K562 (cell line): ENCODE results near the gene PI16. TPM values are rescaled to one million over a fixed set of nuclear protein-coding genes. Genes with fewer than 3 reads are reported as not detected.
A peak's percentile ranks its signal among the peaks of the same experiment; 100 is the strongest.

ENCODE experiments used
- ATAC-seq: fragments of 200-7000 bp; cut with Tn5 transposase; 3 replicates; pipeline ENCODE4 v1.9.1; 2020; ENCODE audit warnings: moderate library complexity
- BruUV-seq: library from RNA; stranded (reverse); fragments of 400-500 nt; replicated peaks from 2 replicates; lab custom pipeline; 2021; lab: Mats Ljungman, UMichigan
- CTCF ChIA-PET: fragments of 300-600 bp; formaldehyde crosslinking; extraction: SDS; loops from one replicate; lab custom pipeline; 2021; ENCODE audit warnings: low intra/inter-chr PET ratio; lab: Yijun Ruan, JAX
- POLR2A ChIA-PET: fragments of 300-600, 350-650 bp; sonication (Branson Sonifier 250); formaldehyde crosslinking; extraction: SDS; loops from one replicate; lab custom pipeline; 2021; ENCODE audit warnings: antibody characterized with exemption, inconsistent platforms; lab: Yijun Ruan, JAX
- DNase-seq, 4 experiments: peaks; one replicate each; pipeline versions ENCODE4 v3.0.0 to v3.0.0-alpha.2; 2011 to 2018; ENCODE audit warnings: low spot score in 3 of 4, mixed read lengths in 3 of 4; ENCODE audit errors: extremely low read depth in 1 of 4
- FAIRE-seq: peaks from 2 replicates; lab custom pipeline; 2011; peaks lifted over from hg19 to GRCh38; lab: Jason Lieb, UNC
- H2AFZ ChIP-seq: 2 replicates; pipeline ENCODE4 v1.6.0; 2011; ENCODE audit warnings: low read depth, low read length, control low read depth, inconsistent platforms
- H3K27ac ChIP-seq: fragments of 200-600 bp; 3 replicates; pipeline ENCODE4 v1.8.0; 2011; ENCODE audit warnings: low read depth, mild to moderate bottlenecking, control low read depth, inconsistent platforms, low read length, moderate library complexity, mixed read lengths; ENCODE audit errors: extremely low read depth
- H3K27me3 ChIP-seq, 2 experiments: fragments of 300-600 bp in 1 of 2; 2 replicates in 1 of 2; 3 replicates in 1 of 2; pipeline versions ENCODE4 v1.6.0 to v1.8.0; 2011; ENCODE audit warnings: inconsistent platforms in 2 of 2, low read length in 2 of 2, mild to moderate bottlenecking in 1 of 2, mixed read lengths in 1 of 2, moderate library complexity in 1 of 2; ENCODE audit not compliant: control insufficient read depth in 2 of 2, insufficient read depth in 2 of 2
- H3K36me3 ChIP-seq: fragments of 300-600 bp; 3 replicates; pipeline ENCODE4 v1.8.0; 2011; ENCODE audit warnings: mild to moderate bottlenecking, low read length, inconsistent platforms; ENCODE audit not compliant: control insufficient read depth, insufficient read depth
- H3K4me1 ChIP-seq, 2 experiments: fragments of 200-600 bp in 1 of 2; replicated peaks in 1 of 2; 2 replicates in 1 of 2; 3 replicates in 1 of 2; pipeline versions ENCODE4 v1.5.1 to v1.8.0; 2011; ENCODE audit warnings: inconsistent platforms in 2 of 2, low read length in 2 of 2, mild to moderate bottlenecking in 1 of 2, mixed read lengths in 1 of 2, moderate library complexity in 1 of 2; ENCODE audit not compliant: control insufficient read depth in 2 of 2, insufficient read depth in 2 of 2
- H3K4me2 ChIP-seq: 2 replicates; pipeline ENCODE4 v1.6.1; 2011; ENCODE audit warnings: low read length, control low read depth, inconsistent platforms, mixed read lengths; ENCODE audit not compliant: insufficient read depth
- H3K4me3 ChIP-seq: fragments of 200-600 bp; sonication (generic), shearing (Covaris generic); 2 replicates; pipeline ENCODE4 v1.5.1; 2016; ENCODE audit warnings: control low read depth, inconsistent platforms
- H3K79me2 ChIP-seq: fragments of 200-600 bp; 3 replicates; pipeline ENCODE4 v1.8.0; 2011; ENCODE audit warnings: low read length, inconsistent platforms; ENCODE audit not compliant: control insufficient read depth, insufficient read depth
- H3K9ac ChIP-seq, 2 experiments: 2 replicates each; pipeline versions ENCODE4 v1.6.0 to v1.6.1; 2011; ENCODE audit warnings: low read depth in 2 of 2, low read length in 2 of 2, control low read depth in 1 of 2, inconsistent platforms in 1 of 2, mild to moderate bottlenecking in 1 of 2, mixed read lengths in 1 of 2; ENCODE audit not compliant: insufficient read depth in 1 of 2
- H3K9me1 ChIP-seq: one replicate; pipeline ENCODE4 v1.6.0; 2011; ENCODE audit warnings: inconsistent platforms, mild to moderate bottlenecking, low read length, moderate library complexity; ENCODE audit not compliant: control insufficient read depth, insufficient read depth
- H3K9me3 ChIP-seq: replicated peaks from 2 replicates; pipeline ENCODE4 v1.5.1; 2011; ENCODE audit warnings: low read depth, low read length, inconsistent platforms; ENCODE audit not compliant: control insufficient read depth, insufficient read depth
- H4K20me1 ChIP-seq: replicated peaks from 2 replicates; pipeline ENCODE4 v1.6.1; 2011; ENCODE audit warnings: low read length, inconsistent platforms, mixed read lengths; ENCODE audit not compliant: control insufficient read depth, insufficient read depth
- E2F3 ChIP-seq: fragments of 250-450 bp; sonication (Bioruptor Pico); IDR thresholded peaks from 2 replicates; pipeline ENCODE4 v1.4.0; 2020; ENCODE audit warnings: mild to moderate bottlenecking
- FOS ChIP-seq: IDR thresholded peaks from 3 replicates; pipeline ENCODE4 v1.6.1; 2011; ENCODE audit not compliant: insufficient read length; ENCODE audit errors: extremely low read depth
- HNRNPK ChIP-seq: fragments of 200-400 bp; formaldehyde crosslinking; IDR thresholded peaks from one replicate; pipeline ENCODE4 v1.6.1; 2018; ENCODE audit warnings: mild to moderate bottlenecking, low read depth, low read length; ENCODE audit not compliant: poor library complexity, severe bottlenecking
- HOXB6 ChIP-seq: fragments of 250-450 bp; sonication (Bioruptor Pico); IDR thresholded peaks from 2 replicates; pipeline ENCODE4 v1.5.1; 2022; ENCODE audit warnings: mild to moderate bottlenecking, borderline replicate concordance
- JUNB ChIP-seq: fragments of 450-650 bp; formaldehyde crosslinking; conservative IDR thresholded peaks from 2 replicates; pipeline ENCODE4 v1.4.0; 2020; ENCODE audit warnings: mild to moderate bottlenecking
- MYNN ChIP-seq, 2 experiments: sonication (generic); formaldehyde crosslinking in 1 of 2; IDR thresholded peaks; 2 replicates each; pipeline versions ENCODE4 v1.5.0 to v1.6.1; 2016 to 2020; ENCODE audit warnings: antibody characterized with exemption in 1 of 2, missing genetic modification reagents in 1 of 2
- PRDM10 ChIP-seq: fragments of 450-650 bp; IDR thresholded peaks from 2 replicates; pipeline ENCODE4 v1.6.1; 2018; ENCODE audit not compliant: partially characterized antibody
- SMARCA5 ChIP-seq: fragments of 450-650 bp; IDR thresholded peaks from 2 replicates; pipeline ENCODE4 v1.6.1; 2016
- TAF7 ChIP-seq: fragments of 450-650 bp; IDR thresholded peaks from 2 replicates; pipeline ENCODE4 v1.6.1; 2016; ENCODE audit warnings: missing genetic modification characterization, missing compliant biosample characterization
- YY1 ChIP-seq, 3 experiments: IDR thresholded peaks; 2 replicates each; pipeline ENCODE4 v1.6.1; 2011; ENCODE audit warnings: low read length in 2 of 3, mild to moderate bottlenecking in 2 of 3, moderate library complexity in 2 of 3, borderline replicate concordance in 1 of 3, control low read depth in 1 of 3, low read depth in 1 of 3; ENCODE audit not compliant: insufficient read depth in 3 of 3, insufficient replicate concordance in 2 of 3, control insufficient read depth in 1 of 3, insufficient read length in 1 of 3; ENCODE audit errors: extremely low read depth in 1 of 3
- ZBTB5 ChIP-seq: fragments of 450-650 bp; IDR thresholded peaks from 2 replicates; pipeline ENCODE4 v1.6.1; 2017; ENCODE audit warnings: antibody characterized with exemption
- ZNF175 ChIP-seq: fragments of 200-800 bp; sonication (Bioruptor generic); IDR thresholded peaks from 2 replicates; pipeline ENCODE4 v1.6.1; 2016; ENCODE audit warnings: low read depth, mild to moderate bottlenecking, missing genetic modification characterization, missing compliant biosample characterization
- ZNF431 ChIP-seq: sonication (generic); formaldehyde crosslinking; IDR thresholded peaks from 2 replicates; pipeline ENCODE4 v1.8.0; 2022; ENCODE audit warnings: mild to moderate bottlenecking, missing genetic modification reagents
- WGBS: fragments of 100-300 bp; shearing (Covaris generic); methylation state at CpG from one replicate; pipeline ENCODE4 v1.1.6; 2016; ENCODE audit warnings: low coverage, mixed read lengths; ENCODE audit not compliant: insufficient coverage; ENCODE audit errors: missing lambda C conversion rate; 5-methylcytosine and 5-hydroxymethylcytosine counted together
- in situ Hi-C: fragments of 300-500 bp; cut with MboI; formaldehyde crosslinking; loops from 4 replicates; pipeline ENCODE4 v1.15.0; 2018; ENCODE audit warnings: inconsistent platforms, mixed read lengths
- intact Hi-C: fragments of 100-400 bp; cut with micrococcal nuclease; formaldehyde crosslinking; loops from 2 replicates; pipeline ENCODE4 v1.14.2; 2022
- polyA plus RNA-seq, 8 experiments: library from polyadenylated mRNA; depleted of rRNA in 4 of 8; stranded (reverse) in 5 of 8; unstranded in 3 of 8; fragments of >200 nt; fragmentation: Nextera tagmentation in 2 of 8; fragmentation: Illumina TruSeq in 1 of 8; extraction: Ambion mirVana in 2 of 8; extraction: Trizol in 1 of 8; gene quantifications; 2 replicates each; pipeline versions ENCODE4 v1.2.1 to v1.2.3, GENCODE V29; 2011 to 2014; ENCODE audit warnings: inconsistent platforms in 1 of 8, missing spikeins in 1 of 8
- total RNA-seq, 7 experiments: library from RNA; depleted of rRNA in 6 of 7; stranded (reverse); fragments of >200 nt in 6 of 7; fragmentation: Illumina TruSeq in 2 of 7; extraction: Trizol in 2 of 7; gene quantifications; 2 replicates each; pipeline versions ENCODE4 v1.2.1 to v1.2.3, GENCODE V29; 2011 to 2021; ENCODE audit warnings: low replicate concordance in 1 of 7

Gene PI16
- total and polyA plus RNA-seq, 9 of the 15 experiments (the other 6 are each of a cell fraction or from before 2014, with no cell fraction given): 0.06 to 0.18 TPM; not detected in 7

GRCh38 chr6:36964908-36965307 is 10.4 kb downstream of the PI16 start:
- CTCF ChIA-PET: no interaction called here

More at GRCh38 chr6:36964908-36965307, 10.4 kb downstream of the PI16 start:
- no TSS peak for BruUV-seq
- TF ChIP-seq ZNF175 (CRISPR knock-in tag) (no peak), PRDM10 (no peak), ZNF431 (CRISPR knock-in tag) (no peak), E2F3 (CRISPR knock-in tag) (no peak), YY1 (IDR thresholded peaks at IDR 0.05; ENCODE audit: borderline replicate concordance in 1 of 3, control insufficient read depth in 1 of 3, extremely low read depth in 1 of 3, insufficient read depth in 3 of 3, insufficient read length in 1 of 3, insufficient replicate concordance in 2 of 3, low read depth in 1 of 3, low read length in 2 of 3) (no peak), ZBTB5 (no peak), JUNB (CRISPR knock-in tag) (no peak), HOXB6 (CRISPR knock-in tag) (no peak), HNRNPK (no peak), MYNN (IDR thresholded peaks at IDR 0.05) (no peak), MYNN (CRISPR knock-in tag; IDR thresholded peaks at IDR 0.05) (no peak), TAF7 (tag) (no peak), FOS (no peak), SMARCA5 (no peak)
- H3K9me3 ChIP-seq: no peaks in the 10 kb centered on the region
- H3K36me3 ChIP-seq: peaks cover 28% of the 10 kb centered on the region
- in situ Hi-C loops (no loop called here), intact Hi-C loops (no loop called here)
- POLR2A ChIA-PET: interaction anchor here (0.9 to 1.3 kb wide), 3 partner anchors 9 to 13 kb away, joined by 3 read pairs; no protein-coding TSS in a partner anchor
- H3K27me3 ChIP-seq: peaks cover 0 to 4% of the 10 kb centered on the region in 2 experiments; a peak in 1 of 5 replicates
- H3K9me1 ChIP-seq: no peaks in the 10 kb centered on the region
- H2AFZ ChIP-seq: no peak overlapping the region
- FAIRE-seq: no peak
- 77% methylated on average over 4 of the region's 4 CpGs for WGBS
- no peak for DNase-seq
- peak overlapping the region in 1 of 2 experiments; percentile 56; a peak in 1 of 4 replicates for H3K9ac ChIP-seq
- H3K4me2 ChIP-seq: no peak overlapping the region
- ATAC-seq: no peak
- H3K4me1 ChIP-seq: peaks cover 17 to 44% of the 10 kb centered on the region in 2 experiments; a peak in 4 of 5 replicates
- H3K79me2 ChIP-seq: no peaks in the 10 kb centered on the region
- H3K27ac ChIP-seq: no peak overlapping the region
- H4K20me1 ChIP-seq: peaks cover 16% of the 10 kb centered on the region; the same call in 1 of the 2 replicates
- no peak overlapping the region for H3K4me3 ChIP-seq
